ENCODE results near the gene STK31.
"Not testable (repeated sequence)": the region's sequence is repeated elsewhere in the genome, so short reads cannot be mapped to it uniquely, and the experiment has no call there.

STK31 gene

GRCh38 chr7:23710000-23710399 is at the start of gene STK31:
STK31 (plus strand) TSS chr7:23710219; CDS start chr7:23710286, 67 bp downstream.
- DNase-seq (ENCODE audit: low spot score): no peak

GRCh38 chr7:23661385-23661784 is 48.6 kb upstream of the STK31 start:
- DNase-seq (ENCODE audit: low spot score): no peak

GRCh38 chr7:23662124-23662983 is 47.7 kb upstream of the STK31 start:
- no peak for DNase-seq (ENCODE audit: low spot score)

GRCh38 chr7:23662984-23663313 is 47.1 kb upstream of the STK31 start:
- DNase-seq (ENCODE audit: low spot score): no peak

GRCh38 chr7:23664122-23664521 is 45.9 kb upstream of the STK31 start:
- no peak for DNase-seq (ENCODE audit: low spot score)

- no peak for DNase-seq (ENCODE audit: low spot score)
These were observed 38.0 kb upstream of the STK31 start for GRCh38 chr7:23672033-23672432.

- peak; percentile 67 for DNase-seq (ENCODE audit: low spot score)
These were observed 30.1 kb upstream of the STK31 start, which contains the start of gene FAM221A for GRCh38 chr7:23679898-23680413. FAM221A (plus strand) TSS chr7:23680199; CDS start chr7:23680219, 20 bp downstream.

GRCh38 chr7:23680414-23681405 is 29.3 kb upstream of the STK31 start:
- DNase-seq (ENCODE audit: low spot score): peak; percentile 12

GRCh38 chr7:23684041-23684440 is 26.0 kb upstream of the STK31 start:
- not testable (repeated sequence) for DNase-seq (ENCODE audit: low spot score)

GRCh38 chr7:23685731-23686130 is 24.3 kb upstream of the STK31 start:
- DNase-seq (ENCODE audit: low spot score): no peak

- DNase-seq (ENCODE audit: low spot score): no peak
These were observed 23.0 kb upstream of the STK31 start for GRCh38 chr7:23687011-23687410.

- DNase-seq (ENCODE audit: low spot score): no peak
These were observed 20.9 kb upstream of the STK31 start for GRCh38 chr7:23689165-23689564.

- DNase-seq (ENCODE audit: low spot score): no peak
These were observed 18.7 kb upstream of the STK31 start for GRCh38 chr7:23691320-23691719.

- no peak for DNase-seq (ENCODE audit: low spot score)
These were observed 16.8 kb upstream of the STK31 start for GRCh38 chr7:23693224-23693623.

- DNase-seq (ENCODE audit: low spot score): peak; percentile 56
These were observed 13.0 kb upstream of the STK31 start for GRCh38 chr7:23696916-23697441.

GRCh38 chr7:23698822-23699221 is 11.2 kb upstream of the STK31 start:
- DNase-seq (ENCODE audit: low spot score): no peak

GRCh38 chr7:23700046-23700445 is 10.0 kb upstream of the STK31 start:
- DNase-seq (ENCODE audit: low spot score): no peak

GRCh38 chr7:23709081-23709750 is 803 bp upstream of the STK31 start:
- no peak for DNase-seq (ENCODE audit: low spot score)

- peak; percentile 52 for DNase-seq (ENCODE audit: low spot score)
These were observed 2.6 kb downstream of the STK31 start for GRCh38 chr7:23712368-23713284.

GRCh38 chr7:23713285-23714149 is 3.5 kb downstream of the STK31 start:
- no peak for DNase-seq (ENCODE audit: low spot score)

All from HuH-7.5 (cell line).